TTC549 (cell line): ENCODE results near the gene MICALL1.

Source experiments
- FAIRE-seq: peaks from 2 replicates; lab custom pipeline; 2012; peaks lifted over from hg19 to GRCh38; lab: Jason Lieb, UNC

The MICALL1 gene

DNA sequence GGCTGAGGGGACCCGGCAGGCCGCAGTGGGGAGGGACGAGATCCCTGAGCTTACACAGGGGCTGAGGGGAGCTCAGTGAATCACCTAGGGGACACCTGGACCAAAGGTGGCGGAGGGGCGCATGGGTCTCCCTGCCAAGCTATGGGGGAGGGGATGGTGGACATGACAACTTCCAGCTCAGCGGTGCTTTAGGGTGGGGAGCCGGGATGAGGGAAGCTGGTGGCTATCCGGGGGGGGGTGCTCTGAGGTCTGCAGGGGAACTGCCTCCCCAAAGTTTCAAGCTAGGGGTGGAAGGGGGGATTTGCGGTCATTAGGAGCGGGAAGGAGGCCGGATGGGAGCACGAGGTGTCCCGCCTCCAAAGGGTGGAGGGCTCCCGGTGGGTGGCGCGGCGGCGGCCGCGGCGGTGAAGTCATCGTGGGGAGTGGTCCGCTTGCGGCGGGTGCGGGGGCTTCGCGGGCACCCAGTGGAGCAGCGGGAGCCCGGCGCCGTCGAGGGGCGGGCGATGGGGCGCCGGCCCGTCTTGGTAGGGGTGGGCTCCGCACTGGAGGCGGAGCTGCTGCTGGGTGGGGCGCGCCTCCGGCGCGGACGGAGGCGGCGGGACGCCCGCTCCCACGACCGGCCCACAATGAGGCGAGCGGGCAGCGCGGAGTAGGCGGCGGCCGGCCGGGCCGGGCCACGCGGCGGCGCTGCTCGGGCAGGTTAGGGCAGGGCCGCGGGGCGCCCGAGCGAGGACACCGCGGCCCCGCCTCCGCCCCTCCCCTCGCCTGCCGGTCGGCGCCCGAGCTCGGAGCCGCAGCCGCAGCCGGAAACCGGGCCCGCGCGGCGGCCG, at the start of gene MICALL1:
MICALL1 (plus strand) TSS at position 764 of the 830 bp plus-strand sequence. CDS start 126 bp downstream, outside the sequence.
- no peak for FAIRE-seq

DNA sequence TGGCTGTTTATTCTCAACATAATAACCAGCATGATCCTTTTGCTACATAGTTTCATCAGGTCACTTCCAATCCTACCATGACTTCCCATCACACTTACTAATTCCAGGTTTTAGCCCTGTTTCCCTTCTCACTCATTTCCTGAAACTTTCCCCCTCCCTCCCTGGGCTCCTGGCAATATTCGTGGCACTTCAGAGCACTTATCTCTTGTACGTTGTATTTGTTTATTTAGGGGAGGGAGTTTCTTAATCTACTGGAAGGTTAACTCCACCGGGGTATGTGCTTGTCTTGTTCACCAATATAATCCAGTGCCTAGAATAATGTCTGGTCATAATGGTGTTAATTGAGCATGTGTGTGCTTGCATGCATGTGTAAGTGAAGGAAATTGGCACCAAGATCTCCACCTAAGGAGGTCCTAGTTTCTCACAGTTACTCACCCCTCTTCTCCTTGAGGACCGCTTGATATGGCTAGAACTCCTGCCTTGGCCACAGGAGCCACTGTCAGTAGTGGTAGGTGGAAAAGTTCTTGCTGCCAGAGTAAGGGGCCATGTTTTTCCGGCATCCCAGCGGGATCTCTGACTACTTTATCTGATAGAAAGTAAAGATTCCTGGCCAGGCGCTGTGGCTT, 45.2 kb upstream of the MICALL1 start:
- no peak for FAIRE-seq

GRCh38 chr22:37862570-37863325, 43.3 kb upstream of the MICALL1 start:
- no peak for FAIRE-seq

DNA sequence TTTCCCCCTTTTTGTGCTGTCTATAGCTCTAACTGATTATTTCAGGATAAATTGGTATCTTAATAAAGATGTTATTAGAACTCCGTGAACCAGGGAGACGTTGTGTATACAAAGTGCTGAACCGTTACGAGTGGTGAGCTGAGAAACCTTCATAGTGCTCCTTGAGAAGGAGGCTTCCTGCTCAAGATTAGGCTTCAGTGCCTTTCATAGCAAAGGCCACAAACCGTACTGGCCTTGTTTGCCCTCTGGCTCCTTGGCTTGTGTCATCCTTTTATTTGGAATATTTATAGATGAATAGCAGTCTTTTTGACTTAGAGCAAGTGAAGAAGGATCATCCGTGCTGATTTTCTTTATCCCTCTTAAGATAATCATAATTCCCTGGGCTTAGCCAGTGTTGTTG, 40.6 kb upstream of the MICALL1 start:
- no peak for FAIRE-seq

- FAIRE-seq = no peak
These were observed 35.8 kb upstream of the MICALL1 start for GRCh38 chr22:37870273-37870672.

DNA sequence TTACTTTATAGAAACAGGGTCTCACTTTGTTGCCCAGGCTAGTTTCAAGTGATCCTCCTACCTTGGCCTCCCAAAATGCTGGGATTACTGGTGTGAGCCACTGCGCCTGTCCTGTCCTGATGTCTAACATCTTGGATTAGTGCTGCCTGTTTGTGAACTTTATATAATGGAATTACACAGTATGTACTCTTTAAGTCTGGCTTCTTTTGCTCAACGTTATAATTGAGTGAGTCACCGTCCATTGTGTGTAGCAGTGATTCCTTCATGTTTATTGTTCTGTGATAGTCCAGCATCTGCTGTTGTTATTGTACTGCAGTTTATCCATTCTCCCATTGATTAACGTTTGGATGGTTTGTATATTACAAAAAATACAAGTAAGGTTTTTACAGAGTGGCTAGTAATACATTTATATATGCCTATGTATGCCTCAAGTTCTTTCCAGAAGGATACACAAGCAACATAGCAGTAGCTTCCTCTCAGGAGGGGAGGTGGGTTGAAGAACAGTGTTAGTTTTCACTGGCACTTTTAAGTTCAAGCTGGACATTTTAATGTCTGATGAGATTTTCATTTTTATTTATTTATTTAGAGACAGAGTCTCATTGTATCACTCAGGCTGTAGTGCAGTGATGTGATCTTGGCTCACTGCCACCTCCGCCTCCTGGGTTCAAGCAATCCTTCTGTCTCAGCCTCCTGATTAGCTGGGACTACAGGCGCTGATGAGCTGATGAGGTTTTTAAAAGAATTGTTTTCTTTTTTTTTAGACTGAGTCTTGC, 25.2 kb upstream of the MICALL1 start:
- no peak for FAIRE-seq

DNA sequence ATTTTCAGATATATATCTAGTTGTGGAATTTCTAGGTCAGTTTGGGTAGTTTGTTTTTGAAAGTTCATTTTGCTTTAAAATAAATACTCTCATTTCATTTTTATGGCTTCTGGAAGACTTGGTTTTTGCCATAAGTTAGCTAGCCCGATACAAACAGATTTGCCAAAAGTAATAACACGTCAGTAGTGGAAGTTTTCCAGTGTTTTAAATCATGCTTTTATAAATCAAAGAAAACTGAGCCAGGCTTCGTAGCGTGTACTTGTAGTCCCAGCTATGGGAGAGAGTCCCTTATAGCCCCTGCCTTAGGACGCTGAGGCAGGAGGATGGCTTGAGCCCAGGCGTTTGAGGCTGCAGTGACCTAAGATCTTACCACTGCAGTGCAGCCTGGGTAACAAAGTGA, 21.7 kb upstream of the MICALL1 start:
- FAIRE-seq = no peak

GRCh38 chr22:37887584-37888378, 18.3 kb upstream of the MICALL1 start:
- FAIRE-seq = no peak

GRCh38 chr22:37891926-37892325, 14.2 kb upstream of the MICALL1 start:
- FAIRE-seq = no peak

DNA sequence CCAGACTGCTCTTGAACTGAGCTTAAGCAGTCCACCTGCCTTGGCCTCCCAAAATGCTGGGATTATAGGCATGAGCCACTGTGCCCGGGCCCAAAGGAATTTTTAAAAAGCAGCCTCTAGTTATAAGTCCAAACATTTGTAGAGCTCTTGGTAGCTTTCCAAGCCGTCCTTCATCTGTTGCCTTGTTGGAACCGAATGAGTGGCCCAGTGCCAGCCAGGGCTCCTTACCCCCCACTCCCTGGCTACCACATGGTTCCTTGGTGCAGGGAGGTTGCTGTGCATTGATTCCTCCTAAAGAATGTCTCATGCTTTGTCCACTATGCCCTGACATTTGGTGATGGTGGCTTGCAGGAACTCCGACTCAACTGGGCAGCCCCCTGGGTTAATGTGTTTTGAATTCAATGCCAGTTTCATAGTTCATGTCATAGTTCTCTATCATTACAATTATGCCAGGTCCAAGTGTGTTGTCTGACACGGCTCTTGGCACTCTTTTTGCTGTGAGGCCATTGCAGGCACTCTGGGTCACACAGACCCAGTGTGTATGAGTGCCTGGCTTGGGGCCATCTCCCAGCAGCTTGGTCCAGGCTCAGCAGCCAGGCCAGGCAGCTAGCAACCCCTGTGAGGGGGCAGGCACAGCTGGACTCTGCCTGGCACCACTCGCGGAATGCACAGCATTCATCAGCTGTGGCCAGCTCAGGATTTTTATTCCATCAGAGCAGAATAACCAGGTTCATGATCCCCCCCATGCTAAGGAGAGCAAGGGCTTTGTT, 13.3 kb upstream of the MICALL1 start:
- FAIRE-seq = no peak

- no peak for FAIRE-seq
These were observed 12.5 kb upstream of the MICALL1 start for GRCh38 chr22:37893583-37893983.

DNA sequence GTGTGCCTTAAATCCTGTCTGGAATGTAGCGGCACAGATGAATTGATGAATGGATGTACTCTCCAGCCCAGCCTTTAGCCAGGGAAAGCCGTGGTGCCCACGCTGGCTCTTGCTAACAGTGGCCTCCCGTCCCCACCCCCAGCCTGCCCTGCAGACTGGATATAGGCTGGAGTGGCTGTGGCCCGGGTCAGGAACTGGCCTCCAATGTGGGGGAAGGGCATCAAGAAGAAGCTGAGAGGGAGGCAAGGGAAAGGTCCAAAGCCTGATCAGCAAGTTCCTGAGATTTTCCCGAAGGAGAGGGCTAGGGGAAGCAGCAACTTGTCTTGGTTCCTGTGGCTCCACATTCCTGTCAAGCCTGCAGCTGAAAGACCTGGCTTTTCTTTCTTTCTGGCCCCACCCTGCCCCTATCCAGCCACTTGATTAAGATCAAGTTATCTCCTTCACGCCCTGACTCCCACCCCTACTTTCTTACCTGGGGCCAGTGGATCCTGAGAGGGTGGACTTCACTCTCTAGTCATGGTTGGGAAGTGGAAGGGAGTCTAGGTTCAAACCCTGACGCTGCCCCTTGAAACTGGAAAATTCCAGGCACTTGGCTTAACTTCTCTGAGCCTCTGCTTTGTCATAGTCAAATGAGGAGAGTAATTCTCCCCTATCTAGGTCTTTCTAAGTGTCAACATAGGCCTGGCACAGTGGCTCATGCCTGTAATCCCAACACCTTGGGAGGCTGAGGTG, 11.0 kb upstream of the MICALL1 start:
- no peak for FAIRE-seq

DNA sequence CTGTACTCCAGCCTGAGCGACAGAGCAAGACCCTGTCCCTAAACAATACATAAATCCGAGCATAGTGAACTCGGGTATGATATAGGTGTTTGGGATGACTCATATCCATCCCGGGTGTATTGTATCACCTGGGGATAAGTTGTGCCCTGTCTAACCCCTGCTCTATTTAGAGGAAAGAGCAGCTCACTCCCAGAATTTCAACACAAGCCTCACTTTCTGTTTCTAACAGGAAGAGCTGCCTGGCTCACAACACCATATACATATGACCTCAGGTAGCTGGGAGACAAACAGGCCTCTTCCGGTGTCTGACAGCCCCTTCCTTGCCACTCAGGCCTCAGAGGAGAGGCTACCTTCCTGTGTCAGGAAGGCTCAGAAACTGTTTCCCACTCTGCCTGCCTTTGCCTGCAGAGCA, 9.9 kb upstream of the MICALL1 start:
- FAIRE-seq = no peak

DNA sequence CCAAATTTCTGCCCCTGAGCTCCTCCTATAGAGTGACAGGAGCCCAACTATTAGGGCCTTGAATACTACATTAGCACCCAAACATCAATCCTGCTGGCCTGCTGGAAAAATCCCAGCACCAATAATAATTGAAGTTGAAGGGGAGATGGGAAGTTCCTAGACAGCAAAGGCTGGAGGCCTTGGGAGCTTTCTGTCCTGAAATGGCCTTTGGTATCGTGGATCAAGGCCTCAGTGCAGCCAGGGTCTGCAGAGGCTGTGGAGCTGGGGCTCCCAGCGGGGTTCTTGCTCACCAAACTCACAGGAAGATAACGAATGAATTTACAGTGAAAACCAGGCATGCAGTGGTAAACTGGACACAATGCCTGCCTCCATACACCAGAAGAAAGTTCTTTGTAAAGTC, 9.2 kb upstream of the MICALL1 start:
- no peak for FAIRE-seq

- no peak for FAIRE-seq
These were observed 8.3 kb upstream of the MICALL1 start for GRCh38 chr22:37897807-37898206.

DNA sequence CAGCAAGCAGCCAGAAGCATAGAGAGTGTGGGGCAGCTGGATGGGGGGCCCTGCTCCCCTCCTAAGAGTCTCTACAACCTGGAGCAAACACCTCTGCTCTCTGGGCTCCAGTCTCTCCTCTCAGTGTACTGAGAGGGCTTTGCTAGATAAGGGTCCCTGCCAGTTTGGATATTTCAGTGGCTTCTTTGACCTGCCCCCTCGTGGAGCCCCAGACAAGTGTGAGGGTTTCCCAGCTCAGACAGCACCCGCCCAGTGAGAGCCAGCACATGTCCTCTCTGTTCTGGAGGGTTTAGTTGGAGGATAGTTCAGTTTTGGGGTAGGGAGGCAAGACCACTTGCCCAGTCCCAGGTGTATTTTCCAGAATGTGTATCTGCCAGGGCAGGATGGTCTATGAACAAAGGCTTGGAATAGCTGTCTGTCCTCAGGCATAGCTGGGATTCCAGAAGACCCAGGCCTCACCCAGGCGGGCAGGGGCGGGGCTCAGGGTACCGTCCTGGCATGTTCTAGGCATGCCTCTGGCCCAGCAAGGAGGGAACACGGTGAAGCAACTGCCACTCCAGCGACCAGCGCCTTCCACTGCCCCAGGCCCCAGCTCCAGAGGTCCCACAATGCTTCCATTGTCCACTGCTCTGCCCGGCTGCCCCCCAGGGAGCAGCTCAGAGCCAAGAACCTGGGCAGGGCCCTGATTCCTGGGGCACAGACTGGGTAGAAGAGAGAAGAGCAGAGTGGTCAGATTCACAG, 7.5 kb upstream of the MICALL1 start:
- FAIRE-seq = no peak

DNA sequence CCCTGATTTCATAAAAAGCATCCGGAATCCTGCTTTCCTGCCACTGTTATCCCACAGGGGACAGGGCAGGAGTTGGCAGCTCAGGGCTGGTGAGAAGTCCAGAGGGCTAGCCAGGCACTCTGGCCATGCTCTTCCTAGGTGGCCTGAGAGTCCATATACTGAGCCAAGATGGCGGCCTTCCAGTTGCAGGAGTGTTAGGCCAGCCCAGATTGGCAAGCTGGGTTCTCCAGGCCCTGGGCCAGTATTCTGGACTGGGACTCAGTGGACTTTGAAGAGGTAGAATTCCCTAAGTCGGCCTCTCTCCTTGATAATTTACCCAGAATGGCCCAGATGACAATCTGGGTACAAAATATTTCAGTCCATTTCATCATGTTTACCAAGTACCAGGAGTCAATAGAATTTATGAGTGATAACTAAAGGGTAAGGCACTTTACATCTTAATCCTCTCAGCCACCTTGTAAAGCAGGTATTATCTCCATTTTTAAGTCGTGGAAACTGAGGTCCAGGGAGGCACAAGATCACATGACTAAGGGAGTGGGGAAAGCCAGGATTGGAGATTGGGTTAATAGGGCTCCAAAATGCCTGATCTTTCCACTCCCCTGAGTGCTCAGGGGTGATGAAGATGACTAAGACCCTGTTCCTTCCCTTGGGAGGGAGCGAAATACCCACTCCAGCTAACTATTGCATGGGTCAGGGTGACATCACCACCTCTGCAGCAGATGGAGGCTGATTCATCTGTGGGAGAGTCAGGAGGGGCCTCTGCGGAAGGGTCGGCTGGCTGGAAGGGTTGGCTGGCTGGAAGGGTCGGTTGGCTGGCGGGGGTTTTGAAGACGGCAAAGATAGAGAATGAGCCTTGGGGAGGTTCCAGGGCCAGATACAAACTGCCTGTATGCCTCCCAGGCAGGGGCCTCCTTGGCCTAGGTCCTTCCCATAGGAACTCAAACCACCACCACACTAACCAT, 1.2 kb upstream of the MICALL1 start:
- FAIRE-seq = no peak

GRCh38 chr22:37906364-37907008, 389 bp downstream of the MICALL1 start:
- FAIRE-seq = no peak
